T-cell (primary cell): ENCODE measurements around the gene THSD7A. TPM values are rescaled to one million over a fixed set of nuclear protein-coding genes. Genes with fewer than 3 reads are reported as not detected.

Source experiments
- ATAC-seq, 4 experiments: fragments of 200-7000 bp in 3 of 4; fragments of 150-1000 bp in 1 of 4; cut with Tn5 transposase; replicated peaks in 1 of 4; 1 replicate in 3 of 4; 2 replicates in 1 of 4; pipeline ENCODE4 v1.10.0; 2021; ENCODE audit warnings: moderate library complexity in 3 of 4, mild to moderate bottlenecking in 2 of 4, moderate number of reproducible peaks in 1 of 4
- CTCF ChIA-PET, 2 donors: fragments of 300-600 bp; sonication (Branson Sonifier 250); formaldehyde crosslinking; loops; one replicate each; lab custom pipeline; 2022; ENCODE audit warnings: antibody characterized with exemption in 2 of 2; lab: Charles Lee
- POLR2A ChIA-PET, 2 donors: fragments of 300-600 bp; sonication (Branson Sonifier 250); formaldehyde crosslinking; loops; one replicate each; lab custom pipeline; 2022; ENCODE audit warnings: antibody characterized with exemption in 2 of 2; lab: Charles Lee
- DNase-seq, 35 experiments: peaks; one replicate each; pipeline versions ENCODE4 v3.0.0 to v3.0.0-alpha.2; 2013 to 2023
- H3K27ac ChIP-seq: one replicate; pipeline ENCODE4 v1.5.1; 2013; ENCODE audit warnings: low read length
- H3K27me3 ChIP-seq, 2 experiments: replicated peaks in 1 of 2; 1 replicate in 1 of 2; 2 replicates in 1 of 2; pipeline versions ENCODE4 v1.6.1 to v1.7.0; 2013; ENCODE audit warnings: low read length in 1 of 2, mixed read lengths in 1 of 2; ENCODE audit not compliant: control insufficient read depth in 2 of 2, insufficient read depth in 2 of 2; ENCODE audit errors: extremely low read depth in 1 of 2
- H3K36me3 ChIP-seq, 2 donors: 1 replicate in 1 of 2; 2 replicates in 1 of 2; pipeline versions ENCODE4 v1.6.1 to v1.7.0; 2013; ENCODE audit warnings: low read length in 1 of 2; ENCODE audit not compliant: control insufficient read depth in 2 of 2, insufficient read depth in 1 of 2; ENCODE audit errors: extremely low read depth in 1 of 2
- H3K4me1 ChIP-seq, 2 experiments: 1 replicate in 1 of 2; 2 replicates in 1 of 2; pipeline versions ENCODE4 v1.6.1 to v1.7.0; 2013; ENCODE audit warnings: low read length in 2 of 2, mixed read lengths in 1 of 2; ENCODE audit not compliant: insufficient read depth in 2 of 2, control insufficient read depth in 1 of 2; ENCODE audit errors: extremely low read depth in 1 of 2
- H3K4me3 ChIP-seq, 2 donors: 1 replicate in 1 of 2; 2 replicates in 1 of 2; pipeline versions ENCODE4 v1.5.1 to v1.7.0; 2013; ENCODE audit warnings: mild to moderate bottlenecking in 2 of 2, low read length in 1 of 2, moderate library complexity in 1 of 2; ENCODE audit not compliant: control insufficient read depth in 1 of 2; ENCODE audit errors: extremely low read depth in 1 of 2
- H3K9me3 ChIP-seq: 2 replicates; pipeline ENCODE4 v1.7.0; 2013
- H3K27ac Mint-ChIP-seq, 2 donors: one replicate each; pipeline ENCODE4 v1.8.0; 2020 to 2021; ENCODE audit warnings: mild to moderate bottlenecking in 2 of 2, mixed read lengths in 2 of 2
- H3K27me3 Mint-ChIP-seq, 2 donors: one replicate each; pipeline ENCODE4 v1.8.0; 2021 to 2022; ENCODE audit warnings: mixed read lengths in 2 of 2
- H3K36me3 Mint-ChIP-seq: one replicate; pipeline ENCODE4 v1.8.0; 2021; ENCODE audit warnings: mixed read lengths
- H3K4me1 Mint-ChIP-seq, 3 donors: one replicate each; pipeline ENCODE4 v1.8.0; 2020 to 2022; ENCODE audit warnings: mixed read lengths in 3 of 3, mild to moderate bottlenecking in 1 of 3
- H3K4me3 Mint-ChIP-seq, 3 donors: one replicate each; pipeline ENCODE4 v1.8.0; 2020 to 2022; ENCODE audit warnings: mild to moderate bottlenecking in 3 of 3, mixed read lengths in 3 of 3, moderate library complexity in 3 of 3
- H3K9me3 Mint-ChIP-seq, 3 donors: one replicate each; pipeline ENCODE4 v1.8.0; 2020 to 2022; ENCODE audit warnings: mixed read lengths in 3 of 3
- whole genome bisulfite sequencing: methylation state at CpG from one replicate; pipeline ENCODE4 v1.1.5; 2013; ENCODE audit warnings: missing lambda C conversion rate; ENCODE audit not compliant: insufficient coverage; 5-methylcytosine and 5-hydroxymethylcytosine counted together
- total RNA-seq, 35 experiments: library from RNA in 6 of 35; stranded (reverse) in 6 of 35; fragments of 120-200 nt in 1 of 35; gene quantifications; one replicate each; pipeline versions ENCODE4 v1.2.1 to v1.2.4 and lab custom pipeline; 2013 to 2026

THSD7A gene
- total RNA-seq, 5 donors from 2014 or later (not counting 1 experiment from before 2014, with no cell fraction given), result 0.08 to 0.33 TPM; not detected in 3

DNA sequence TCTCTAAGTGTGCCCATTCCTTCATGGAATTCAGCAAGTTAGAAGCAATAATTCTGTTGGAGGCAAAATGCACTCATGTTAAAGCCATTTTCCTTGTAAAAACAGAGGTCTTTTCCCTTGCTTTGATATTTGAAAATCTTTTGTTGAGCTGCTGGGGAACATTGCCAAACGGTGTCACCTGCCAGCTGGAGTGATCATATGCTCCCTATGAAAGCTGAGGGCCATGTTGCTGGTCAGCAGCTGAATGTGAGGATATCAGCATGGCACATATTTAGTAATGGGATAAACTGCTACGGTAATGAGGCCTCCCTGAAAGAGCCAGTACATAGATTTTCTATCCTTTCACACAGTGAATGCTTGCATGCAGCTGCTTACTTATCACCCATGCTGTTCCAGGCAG, 224.3 kb downstream of the THSD7A start:
- Mint-ChIP-seq H3K27ac (no peak overlapping the region), H3K36me3 (no peaks in the 10 kb centered on the region), H3K4me1 (no peaks in the 10 kb centered on the region), H3K9me3 (peaks cover 0 to under 1% (median 0%) of the 10 kb centered on the region in 3 donors), H3K27me3 (no peaks in the 10 kb centered on the region), H3K4me3 (no peak overlapping the region)
- no peak overlapping the region for H3K27ac ChIP-seq
- no peaks in the 10 kb centered on the region for H3K4me1 ChIP-seq
- no peak overlapping the region for H3K4me3 ChIP-seq
- CTCF ChIA-PET, result no interaction called here
- DNase-seq, result no peak
- H3K9me3 ChIP-seq, result no peaks in the 10 kb centered on the region
- H3K36me3 ChIP-seq, result no peaks in the 10 kb centered on the region
- no peaks in the 10 kb centered on the region for H3K27me3 ChIP-seq
- WGBS, result 55% methylated on average over 1 of the region's 2 CpGs
- POLR2A ChIA-PET, result no interaction called here
- ATAC-seq, result no peak

DNA sequence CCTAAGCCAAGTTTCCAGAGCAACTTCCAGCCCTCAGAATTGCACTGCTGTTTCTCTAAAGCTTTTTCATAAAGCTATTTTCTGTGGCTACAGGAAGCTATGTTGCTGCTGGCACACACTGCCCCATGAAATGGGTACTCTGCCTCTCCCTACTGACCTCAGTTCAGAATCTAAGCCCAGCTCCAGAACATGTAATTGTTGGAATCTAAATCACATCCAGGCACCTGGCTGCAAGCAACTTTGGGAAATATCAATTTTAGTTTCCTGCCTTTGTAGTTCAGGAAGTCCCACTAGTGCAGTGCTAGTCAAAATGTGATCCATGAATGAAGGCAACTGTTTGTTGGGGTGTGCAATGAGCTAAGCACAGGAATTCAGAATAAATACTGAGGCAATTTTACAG, 226.2 kb downstream of the THSD7A start:
- no peak overlapping the region for H3K27ac ChIP-seq
- ChIA-PET POLR2A (no interaction called here), CTCF (interaction anchor here in 1 of 2 donors (0.6 kb wide), 1 partner anchor 1098 kb away, joined by 8 read pairs; no protein-coding TSS in a partner anchor)
- H3K9me3 ChIP-seq, result no peaks in the 10 kb centered on the region
- DNase-seq, result no peak
- no peaks in the 10 kb centered on the region for H3K27me3 Mint-ChIP-seq
- H3K36me3 ChIP-seq, result no peaks in the 10 kb centered on the region
- H3K4me1 ChIP-seq, result no peaks in the 10 kb centered on the region
- H3K4me3 ChIP-seq, result no peak overlapping the region
- H3K4me1 Mint-ChIP-seq, result no peaks in the 10 kb centered on the region
- no peak for ATAC-seq
- no peaks in the 10 kb centered on the region for H3K27me3 ChIP-seq
- H3K36me3 Mint-ChIP-seq, result no peaks in the 10 kb centered on the region
- H3K27ac Mint-ChIP-seq, result no peak overlapping the region
- no peak overlapping the region for H3K4me3 Mint-ChIP-seq
- peaks cover 0 to 17% (median 4%) of the 10 kb centered on the region in 3 donors for H3K9me3 Mint-ChIP-seq

DNA sequence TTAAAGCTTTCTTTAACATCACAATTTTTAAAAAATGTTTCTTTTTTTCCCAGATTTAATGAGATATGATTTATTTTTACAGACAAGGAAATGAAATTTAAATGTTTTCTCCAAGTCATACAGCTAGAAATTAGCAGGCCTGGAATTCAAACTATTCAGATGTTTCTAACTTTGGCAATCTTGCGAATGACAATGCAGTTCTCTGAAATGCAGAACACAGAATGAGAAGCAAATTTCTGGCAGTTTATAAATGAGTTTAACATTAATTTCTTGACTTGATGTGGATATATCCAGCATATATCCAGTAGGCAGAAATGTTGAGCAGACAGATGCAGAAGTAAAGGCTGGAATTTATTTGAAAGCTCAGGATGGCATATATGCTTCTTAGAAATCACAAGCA, 227.5 kb downstream of the THSD7A start:
- H3K27me3 ChIP-seq, result no peaks in the 10 kb centered on the region
- ATAC-seq (no peak), DNase-seq (no peak)
- H3K27ac Mint-ChIP-seq, result no peak overlapping the region
- 100% methylated on average over 1 of the region's 1 CpG for WGBS
- ChIA-PET POLR2A (no interaction called here), CTCF (no interaction called here)
- H3K9me3 Mint-ChIP-seq, result peaks cover 0 to 20% (median 7%) of the 10 kb centered on the region in 3 donors
- H3K4me1 ChIP-seq, result no peaks in the 10 kb centered on the region
- H3K4me3 ChIP-seq, result no peak overlapping the region
- H3K4me3 Mint-ChIP-seq, result no peak overlapping the region
- no peaks in the 10 kb centered on the region for H3K4me1 Mint-ChIP-seq
- H3K36me3 ChIP-seq, result no peaks in the 10 kb centered on the region
- H3K36me3 Mint-ChIP-seq, result no peaks in the 10 kb centered on the region
- no peaks in the 10 kb centered on the region for H3K9me3 ChIP-seq
- H3K27ac ChIP-seq, result no peak overlapping the region
- H3K27me3 Mint-ChIP-seq, result no peaks in the 10 kb centered on the region

DNA sequence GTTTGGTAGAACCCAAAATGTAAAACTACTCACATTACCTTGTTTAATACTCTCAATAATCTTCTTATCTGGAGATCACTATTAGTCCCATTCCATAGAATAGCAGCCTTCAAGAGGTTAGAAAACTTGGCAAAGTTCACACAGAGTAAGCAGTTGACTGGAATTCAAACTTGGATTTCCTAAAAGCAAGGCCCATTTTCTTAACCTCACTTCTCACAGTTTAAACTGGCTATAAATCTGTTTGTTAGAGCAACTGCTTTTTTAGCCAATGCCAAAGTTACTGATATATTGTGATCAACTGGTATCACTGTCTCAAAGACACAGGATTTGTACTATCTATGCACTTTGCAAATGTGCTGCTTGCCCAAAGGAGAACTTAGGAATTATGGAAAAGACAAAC, 230.2 kb downstream of the THSD7A start:
- Mint-ChIP-seq H3K27ac (no peak overlapping the region), H3K36me3 (no peaks in the 10 kb centered on the region), H3K4me1 (no peaks in the 10 kb centered on the region), H3K4me3 (no peak overlapping the region), H3K27me3 (no peaks in the 10 kb centered on the region), H3K9me3 (peaks cover 3 to 21% (median 10%) of the 10 kb centered on the region in 3 donors)
- H3K36me3 ChIP-seq, result no peaks in the 10 kb centered on the region
- H3K4me1 ChIP-seq, result no peaks in the 10 kb centered on the region
- H3K27ac ChIP-seq, result no peak overlapping the region
- DNase-seq, result no peak
- no peaks in the 10 kb centered on the region for H3K9me3 ChIP-seq
- ATAC-seq, result no peak
- ChIA-PET CTCF (no interaction called here), POLR2A (no interaction called here)
- no peak overlapping the region for H3K4me3 ChIP-seq
- H3K27me3 ChIP-seq, result no peaks in the 10 kb centered on the region

DNA sequence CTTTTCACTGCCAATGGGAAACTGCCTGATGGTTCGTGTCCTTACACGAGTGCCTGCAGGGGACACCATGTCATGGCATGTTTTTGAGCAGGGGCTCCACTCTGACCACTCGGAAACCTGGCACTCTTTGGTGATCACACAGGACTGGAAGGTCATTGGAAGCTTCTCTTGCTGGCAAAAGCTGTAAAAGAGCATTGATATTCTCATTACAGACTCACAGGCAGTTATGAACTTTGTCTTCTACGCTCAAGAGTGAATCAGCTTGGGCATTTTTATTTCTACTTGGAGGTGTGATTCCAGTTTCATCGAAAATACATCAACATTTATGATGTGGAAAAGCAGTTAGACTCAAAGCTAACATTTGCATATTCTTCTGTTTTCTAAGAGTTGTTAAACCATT, 238.7 kb downstream of the THSD7A start:
- peaks cover 3 to 8% (median 8%) of the 10 kb centered on the region in 3 donors for H3K9me3 Mint-ChIP-seq
- no peaks in the 10 kb centered on the region for H3K27me3 ChIP-seq
- H3K27ac Mint-ChIP-seq, result no peak overlapping the region
- ATAC-seq (no peak), DNase-seq (no peak)
- H3K4me1 ChIP-seq, result no peaks in the 10 kb centered on the region
- ChIA-PET CTCF (no interaction called here), POLR2A (no interaction called here)
- no peak overlapping the region for H3K27ac ChIP-seq
- no peaks in the 10 kb centered on the region for H3K4me1 Mint-ChIP-seq
- no peaks in the 10 kb centered on the region for H3K36me3 ChIP-seq
- H3K9me3 ChIP-seq, result no peaks in the 10 kb centered on the region
- no peaks in the 10 kb centered on the region for H3K36me3 Mint-ChIP-seq
- H3K27me3 Mint-ChIP-seq, result no peaks in the 10 kb centered on the region
- no peak overlapping the region for H3K4me3 Mint-ChIP-seq
- H3K4me3 ChIP-seq, result no peak overlapping the region
- WGBS, result 68% methylated on average over 3 of the region's 5 CpGs

DNA sequence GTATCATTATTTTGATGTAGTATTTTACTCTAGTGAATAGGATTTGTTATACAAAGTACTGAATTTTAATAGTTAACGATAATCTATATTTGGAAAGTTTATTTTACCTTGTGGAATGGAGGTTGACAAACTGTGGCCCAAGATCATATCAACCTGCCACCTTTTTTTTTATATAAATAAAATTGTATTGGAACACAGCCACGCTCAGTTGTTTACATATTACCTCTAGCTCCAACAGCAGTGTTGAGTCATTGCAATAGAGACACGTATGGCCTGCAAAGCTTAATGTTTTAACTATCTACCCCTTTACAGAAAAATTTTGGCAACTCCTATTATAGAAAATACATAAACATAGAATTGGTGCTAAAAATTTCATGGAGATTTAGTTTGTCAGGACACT, 239.3 kb downstream of the THSD7A start:
- Mint-ChIP-seq H3K4me3 (no peak overlapping the region), H3K27ac (no peak overlapping the region), H3K36me3 (no peaks in the 10 kb centered on the region), H3K4me1 (no peaks in the 10 kb centered on the region), H3K27me3 (no peaks in the 10 kb centered on the region), H3K9me3 (peaks cover 0 to 8% (median 5%) of the 10 kb centered on the region in 3 donors)
- no peaks in the 10 kb centered on the region for H3K36me3 ChIP-seq
- ATAC-seq (no peak), DNase-seq (no peak)
- ChIA-PET CTCF (no interaction called here), POLR2A (no interaction called here)
- WGBS, result no CpG with 5 or more reads among the region's 3 CpGs
- H3K27me3 ChIP-seq, result no peaks in the 10 kb centered on the region
- H3K27ac ChIP-seq, result no peak overlapping the region
- no peaks in the 10 kb centered on the region for H3K4me1 ChIP-seq
- H3K9me3 ChIP-seq, result no peaks in the 10 kb centered on the region
- no peak overlapping the region for H3K4me3 ChIP-seq

DNA sequence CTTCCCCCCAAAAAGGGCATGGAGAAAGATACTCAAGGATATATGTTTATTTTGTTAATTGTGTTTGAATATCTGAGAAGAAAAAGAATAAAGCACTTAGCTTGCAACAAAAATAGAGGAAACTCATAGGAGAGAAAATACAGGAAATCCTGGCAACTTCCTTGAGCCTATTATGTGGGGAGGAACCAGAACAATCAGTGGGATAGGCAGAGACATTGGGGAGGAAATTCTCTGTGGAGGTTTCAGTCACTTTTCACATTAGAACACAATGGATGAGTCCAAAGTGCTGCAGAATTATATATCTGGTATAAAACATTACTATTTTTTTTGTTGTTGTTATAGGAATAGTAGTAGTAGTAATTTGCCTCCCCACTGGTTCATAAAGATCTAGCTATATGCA, 240.1 kb downstream of the THSD7A start:
- Mint-ChIP-seq H3K4me3 (no peak overlapping the region), H3K4me1 (no peaks in the 10 kb centered on the region), H3K9me3 (peaks cover 0 to 8% (median 5%) of the 10 kb centered on the region in 3 donors), H3K27me3 (no peaks in the 10 kb centered on the region), H3K36me3 (no peaks in the 10 kb centered on the region), H3K27ac (no peak overlapping the region)
- ChIA-PET CTCF (no interaction called here), POLR2A (no interaction called here)
- H3K27me3 ChIP-seq, result no peaks in the 10 kb centered on the region
- no peaks in the 10 kb centered on the region for H3K9me3 ChIP-seq
- no peaks in the 10 kb centered on the region for H3K36me3 ChIP-seq
- DNase-seq (no peak), ATAC-seq (no peak)
- H3K4me1 ChIP-seq, result no peaks in the 10 kb centered on the region
- no peak overlapping the region for H3K4me3 ChIP-seq
- no peak overlapping the region for H3K27ac ChIP-seq
